HG03095 (cell line): ENCODE results near the gene C1QL4.
"Not testable (repeated sequence)": the region's sequence is repeated elsewhere in the genome, so short reads cannot be mapped to it uniquely, and the experiment has no call there.

ENCODE experiments used
- ATAC-seq: cut with Tn5 transposase; IDR thresholded peaks from one replicate; pipeline ENCODE4 v1.9.1; 2021; ENCODE audit warnings: moderate library complexity; ENCODE audit not compliant: unreplicated experiment

C1QL4 gene

GRCh38 chr12:49282740-49283375, 54.1 kb downstream of the C1QL4 start:
- not testable (repeated sequence) for ATAC-seq
